CD1c-positive myeloid dendritic cell (primary cell): ENCODE data around the gene MS4A1.
"Not testable (repeated sequence)": the region's sequence is repeated elsewhere in the genome, so short reads cannot be mapped to it uniquely, and the experiment has no call there.

Experiments used
- DNase-seq: peaks from one replicate; pipeline ENCODE4 v3.0.0-alpha.2; 2016; ENCODE audit errors: extremely low spot score

The MS4A1 gene

GRCh38 chr11:60455531-60456042, at the start of gene MS4A1:
TSS of gene MS4A1 (plus strand) at chr11:60455847. CDS start at chr11:60462375, 6,528 bp downstream.
- no peak for DNase-seq

DNA sequence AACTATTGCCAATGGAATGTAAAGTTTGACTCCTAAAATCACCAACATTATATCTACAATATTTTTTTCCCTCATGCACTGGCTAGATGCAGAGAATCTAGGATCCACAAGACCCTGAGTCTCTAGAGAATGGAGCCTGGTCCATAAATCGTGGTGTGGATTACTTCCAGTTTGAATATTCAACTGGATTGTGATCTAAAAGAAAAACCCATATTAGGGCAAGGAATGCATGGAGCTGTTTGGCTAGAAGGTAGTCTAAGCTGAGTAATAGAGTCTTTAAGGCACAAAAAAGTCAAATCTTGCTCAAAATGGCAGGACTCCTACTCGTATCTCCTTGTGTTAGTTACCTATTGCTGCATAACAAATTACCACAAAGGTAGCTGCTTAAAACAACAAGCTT, 35.6 kb upstream of the MS4A1 start:
- DNase-seq, result no peak

GRCh38 chr11:60422609-60423008, 33.0 kb upstream of the MS4A1 start:
- no peak for DNase-seq

DNA sequence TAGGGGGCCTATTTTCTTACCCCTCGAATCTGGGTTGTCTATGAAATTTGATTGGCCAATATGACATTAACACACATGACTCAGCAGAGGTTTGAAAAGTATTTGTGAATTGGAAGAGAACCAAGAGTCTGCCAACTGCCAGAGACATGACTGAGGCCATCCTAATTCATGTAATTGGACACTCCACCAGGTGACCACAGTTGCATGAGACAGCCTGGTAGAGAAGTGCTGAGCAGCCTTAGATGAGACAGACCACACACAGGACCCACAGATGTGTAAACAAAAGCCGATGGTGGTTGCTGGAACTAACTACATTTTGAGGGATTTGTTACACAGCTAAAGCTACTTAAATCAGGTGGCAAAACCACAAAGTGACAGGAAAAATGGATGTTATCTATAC, 27.1 kb upstream of the MS4A1 start:
- no peak for DNase-seq

DNA sequence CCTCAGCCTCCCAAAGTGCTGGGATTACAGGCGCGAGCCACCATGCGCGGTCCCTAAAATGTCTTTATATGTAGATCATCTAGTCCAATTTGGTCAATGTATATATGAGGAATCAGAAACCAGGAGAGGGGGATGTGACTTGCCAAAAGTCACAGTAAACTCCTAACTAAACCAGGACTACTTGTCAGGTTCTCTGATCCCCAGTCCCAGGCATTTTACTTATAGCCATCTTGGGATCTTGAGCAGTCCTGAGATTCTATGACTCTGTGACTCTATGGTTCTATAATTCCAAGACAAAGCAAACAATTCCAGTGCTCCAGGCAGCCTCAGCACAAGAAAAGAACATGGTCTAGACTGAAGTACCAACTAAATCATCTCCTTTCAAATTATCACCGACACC, 26.4 kb upstream of the MS4A1 start, which contains the start of gene MS4A5:
Gene MS4A5, plus strand, starts transcription at position 301 of the 400 bp plus-strand sequence. CDS start 103 bp downstream, outside the sequence.
- no peak for DNase-seq

GRCh38 chr11:60431251-60431650, 24.4 kb upstream of the MS4A1 start:
- DNase-seq, result no peak

- DNase-seq, result no peak
Measured at GRCh38 chr11:60433401-60433800, 22.2 kb upstream of the MS4A1 start.

DNA sequence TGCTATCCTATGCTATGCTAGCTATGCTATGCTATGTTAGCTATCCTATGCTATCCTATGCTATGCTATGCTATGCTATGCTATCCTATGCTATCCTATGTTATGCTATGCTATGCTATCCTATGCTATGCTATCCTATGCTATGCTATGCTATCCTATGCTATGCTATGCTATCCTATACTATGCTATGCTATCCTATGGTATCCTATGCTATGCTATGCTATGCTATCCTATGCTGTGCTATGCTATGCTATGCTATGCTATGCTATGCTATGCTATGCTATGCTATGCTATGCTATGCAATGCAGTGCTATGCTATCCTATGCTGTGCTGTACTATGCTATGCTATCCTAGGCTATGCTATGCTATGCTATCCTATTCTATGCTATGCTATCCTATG, 8.6 kb upstream of the MS4A1 start:
- no peak for DNase-seq

- DNase-seq, result no peak
Measured at GRCh38 chr11:60447846-60448245, 7.8 kb upstream of the MS4A1 start.

- not testable (repeated sequence) for DNase-seq
Measured at GRCh38 chr11:60451185-60451584, 4.5 kb upstream of the MS4A1 start.

DNA sequence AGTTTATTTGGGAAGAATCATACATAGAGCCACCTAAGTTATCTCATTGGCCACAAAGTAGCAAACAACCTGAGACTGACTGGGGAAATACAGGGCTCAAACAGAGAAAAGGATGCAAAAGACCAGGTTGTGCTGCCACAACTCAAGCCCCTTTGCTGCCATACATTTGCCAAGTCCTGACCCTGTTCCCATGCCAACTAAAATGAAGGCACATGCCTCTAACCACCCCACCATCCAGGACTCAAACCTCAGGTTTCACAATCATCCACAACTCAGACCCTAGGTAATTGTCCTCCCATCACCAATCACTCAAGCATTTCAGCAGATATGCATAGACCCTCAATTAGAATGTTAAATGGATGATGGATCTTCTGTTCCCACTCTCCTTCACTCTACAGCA, 1.4 kb upstream of the MS4A1 start:
- no peak for DNase-seq

- no peak for DNase-seq
Measured at GRCh38 chr11:60457576-60457975, 1.9 kb downstream of the MS4A1 start.

- DNase-seq, result no peak
Measured at GRCh38 chr11:60459345-60459744, 3.7 kb downstream of the MS4A1 start.

GRCh38 chr11:60468829-60469228, 13.2 kb downstream of the MS4A1 start:
- DNase-seq, result no peak

DNA sequence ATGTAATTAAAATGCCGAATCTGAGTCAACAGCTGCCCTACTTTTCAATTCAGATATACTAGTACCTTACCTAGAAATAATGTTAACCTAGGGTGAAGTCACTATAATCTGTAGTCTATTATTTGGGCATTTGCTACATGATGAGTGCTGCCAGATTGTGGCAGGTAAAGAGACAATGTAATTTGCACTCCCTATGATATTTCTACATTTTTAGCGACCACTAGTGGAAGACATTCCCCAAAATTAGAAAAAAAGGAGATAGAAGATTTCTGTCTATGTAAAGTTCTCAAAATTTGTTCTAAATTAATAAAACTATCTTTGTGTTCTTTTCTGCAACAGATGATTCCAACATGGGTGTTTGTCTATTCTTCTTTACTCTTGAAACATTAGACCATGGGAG, 14.1 kb downstream of the MS4A1 start:
- no peak for DNase-seq

GRCh38 chr11:60477035-60477445, 21.4 kb downstream of the MS4A1 start:
- DNase-seq, result peak; percentile 67

GRCh38 chr11:60482361-60482760, 26.7 kb downstream of the MS4A1 start:
- peak; percentile 70 for DNase-seq

GRCh38 chr11:60485987-60486386, 30.3 kb downstream of the MS4A1 start:
- peak; percentile 44 for DNase-seq

DNA sequence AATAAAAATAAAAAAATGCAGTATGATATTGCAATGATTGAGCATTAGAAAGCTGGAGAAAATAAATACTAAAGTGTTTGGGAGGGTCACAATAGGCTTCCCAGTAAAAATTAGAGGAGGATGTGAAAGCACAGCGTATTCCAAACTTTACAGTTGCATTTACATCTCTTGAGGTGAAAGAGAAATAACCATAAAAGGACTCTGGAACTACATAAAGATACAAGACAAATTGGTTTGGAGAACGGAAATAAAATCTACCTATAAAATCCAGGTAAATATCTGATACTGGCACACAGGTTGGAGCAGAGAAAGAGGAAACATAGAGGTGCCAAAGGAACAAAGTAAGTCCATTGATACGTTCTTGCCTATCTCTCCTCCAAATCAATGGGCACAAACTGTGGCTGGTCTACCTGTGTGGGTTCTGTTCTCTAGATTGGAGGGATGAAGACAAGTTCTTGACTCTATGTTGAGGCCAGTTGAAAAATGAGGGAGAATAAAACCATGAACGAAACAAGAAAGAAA, 36.9 kb downstream of the MS4A1 start, which contains the start of gene MS4A12:
Gene MS4A12, plus strand, starts transcription at position 291 of the 522 bp plus-strand sequence. CDS start 4,541 bp downstream, outside the sequence.
- DNase-seq, result no peak

GRCh38 chr11:60493454-60493853, 37.8 kb downstream of the MS4A1 start:
- DNase-seq, result no peak

GRCh38 chr11:60498399-60498798, 42.8 kb downstream of the MS4A1 start:
- DNase-seq, result peak; percentile 32

DNA sequence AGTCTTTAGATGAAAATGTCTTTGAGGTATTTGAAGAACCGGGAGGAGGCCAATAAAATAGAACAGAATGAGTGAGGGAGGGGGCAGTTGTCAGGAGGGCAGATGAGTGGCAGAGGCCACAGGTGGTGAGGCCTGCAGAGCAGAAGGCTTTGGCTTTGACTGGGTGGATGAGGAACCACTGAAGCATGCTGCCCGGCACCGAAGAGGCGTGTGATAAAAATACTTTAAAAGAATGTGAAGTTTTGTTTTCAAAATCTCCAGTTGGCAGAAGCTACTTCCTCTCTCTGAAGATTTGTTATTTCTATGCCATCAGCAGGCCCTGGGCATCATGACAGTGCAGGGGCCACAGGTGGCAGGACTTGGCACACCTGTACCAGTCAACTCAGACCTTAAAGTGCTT, 43.2 kb downstream of the MS4A1 start:
- DNase-seq, result peak; percentile 37

DNA sequence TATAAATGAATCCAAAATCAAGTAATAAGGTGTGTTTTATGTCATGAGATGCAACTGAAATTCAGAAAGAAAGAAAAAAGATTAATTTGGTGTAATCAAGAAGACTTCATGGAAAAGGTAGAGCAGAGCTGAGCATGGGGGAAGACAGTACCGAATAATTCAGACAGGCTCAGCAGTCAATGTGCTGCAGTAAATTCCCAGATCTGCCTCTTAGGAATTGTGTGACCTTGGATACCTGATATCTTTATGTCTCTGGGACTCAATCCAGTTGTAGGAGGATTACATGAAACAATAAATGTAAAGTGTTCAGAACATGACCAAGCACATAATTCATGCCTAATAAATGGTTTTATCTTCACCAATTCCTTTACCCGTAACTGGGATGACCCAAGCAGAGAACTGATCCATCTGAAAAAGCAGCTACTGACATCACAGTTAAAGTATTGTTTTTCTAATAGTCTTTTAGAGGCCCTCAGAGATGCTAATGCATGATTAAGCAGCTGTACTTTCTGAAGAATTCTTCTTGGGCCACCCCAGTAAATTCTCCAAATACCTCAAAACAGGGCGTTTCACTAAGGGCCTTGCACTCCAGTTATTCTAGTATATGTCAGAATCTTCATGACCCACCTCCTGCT, 44.7 kb downstream of the MS4A1 start:
- DNase-seq, result no peak
